Activated naive CD4-positive, alpha-beta T cell treated with Interleukin-2 at 50 U/mL for 16 hours (primary cell): ENCODE measurements around the gene KRTAP3-3.
"Not testable (repeated sequence)": the region's sequence is repeated elsewhere in the genome, so short reads cannot be mapped to it uniquely, and the experiment has no call there.

Source experiments
- DNase-seq: peaks from one replicate; pipeline ENCODE4 v3.0.0-alpha.2; 2020

KRTAP3-3 gene

GRCh38 chr17:40993839-40994238 is at the start of gene KRTAP3-3:
Gene KRTAP3-3 (minus strand): TSS chr17:40994164. CDS start chr17:40994097, 67 bp downstream.
- DNase-seq = no peak

GRCh38 chr17:41042953-41043352 is 49.0 kb upstream of the KRTAP3-3 start:
- no peak for DNase-seq

GRCh38 chr17:41040783-41041571 is 47.0 kb upstream of the KRTAP3-3 start, which contains the start of gene KRTAP1-1:
Gene KRTAP1-1 (minus strand): TSS chr17:41041450. CDS start chr17:41041397, 53 bp downstream.
- DNase-seq = not testable (repeated sequence)

- DNase-seq = no peak
Observed at GRCh38 chr17:41037853-41038350, 43.9 kb upstream of the KRTAP3-3 start.

- not testable (repeated sequence) for DNase-seq
Observed at GRCh38 chr17:41034346-41034935, 40.5 kb upstream of the KRTAP3-3 start, which contains the start of gene KRTAP1-3. Gene KRTAP1-3 (minus strand): TSS chr17:41034874. CDS start chr17:41034821, 53 bp downstream.

- no peak for DNase-seq
Observed at GRCh38 chr17:41029633-41030245, 35.8 kb upstream of the KRTAP3-3 start, which contains the start of gene KRTAP1-4. Gene KRTAP1-4 (minus strand): TSS chr17:41030195. CDS start chr17:41030078, 117 bp downstream.

- DNase-seq = no peak
Observed at GRCh38 chr17:41026715-41027471, 32.9 kb upstream of the KRTAP3-3 start, which contains the start of gene KRTAP1-5. Gene KRTAP1-5 (minus strand): TSS chr17:41027208. CDS start chr17:41027155, 53 bp downstream.

- DNase-seq = no peak
Observed at GRCh38 chr17:41024697-41025096, 30.7 kb upstream of the KRTAP3-3 start.

- DNase-seq = no peak
Observed at GRCh38 chr17:41020336-41020735, 26.4 kb upstream of the KRTAP3-3 start.

- DNase-seq = no peak
Observed at GRCh38 chr17:41019415-41019814, 25.5 kb upstream of the KRTAP3-3 start.

- no peak for DNase-seq
Observed at GRCh38 chr17:41018541-41018940, 24.6 kb upstream of the KRTAP3-3 start.

- DNase-seq = no peak
Observed at GRCh38 chr17:41016578-41017215, 22.7 kb upstream of the KRTAP3-3 start.

GRCh38 chr17:41015454-41015853 is 21.5 kb upstream of the KRTAP3-3 start:
- no peak for DNase-seq

GRCh38 chr17:41013606-41014005 is 19.6 kb upstream of the KRTAP3-3 start:
- no peak for DNase-seq

GRCh38 chr17:41013181-41013580 is 19.2 kb upstream of the KRTAP3-3 start:
- DNase-seq = no peak

- no peak for DNase-seq
Observed at GRCh38 chr17:41012326-41013120, 18.6 kb upstream of the KRTAP3-3 start.

- DNase-seq = no peak
Observed at GRCh38 chr17:41010441-41010840, 16.5 kb upstream of the KRTAP3-3 start.

GRCh38 chr17:41009936-41010335 is 16.0 kb upstream of the KRTAP3-3 start:
- DNase-seq = no peak

- no peak for DNase-seq
Observed at GRCh38 chr17:41009301-41009760, 15.4 kb upstream of the KRTAP3-3 start.

GRCh38 chr17:41008811-41009210 is 14.8 kb upstream of the KRTAP3-3 start, which contains the start of gene KRTAP3-1:
Gene KRTAP3-1 (minus strand): TSS chr17:41009128. CDS start chr17:41009074, 54 bp downstream.
- no peak for DNase-seq

GRCh38 chr17:41004397-41004796 is 10.4 kb upstream of the KRTAP3-3 start:
- DNase-seq = no peak
